SIG-M5 treated with dmso at 0.1 percent for 504 hours (cell line): ENCODE data around the gene VWA1.
"Not testable (repeated sequence)": the region's sequence is repeated elsewhere in the genome, so short reads cannot be mapped to it uniquely, and the experiment has no call there.

Source experiments
- DNase-seq: peaks from one replicate; lab custom pipeline; 2025; ENCODE audit not compliant: unreplicated experiment; lab: John Stamatoyannopoulos, UW

Gene VWA1

DNA sequence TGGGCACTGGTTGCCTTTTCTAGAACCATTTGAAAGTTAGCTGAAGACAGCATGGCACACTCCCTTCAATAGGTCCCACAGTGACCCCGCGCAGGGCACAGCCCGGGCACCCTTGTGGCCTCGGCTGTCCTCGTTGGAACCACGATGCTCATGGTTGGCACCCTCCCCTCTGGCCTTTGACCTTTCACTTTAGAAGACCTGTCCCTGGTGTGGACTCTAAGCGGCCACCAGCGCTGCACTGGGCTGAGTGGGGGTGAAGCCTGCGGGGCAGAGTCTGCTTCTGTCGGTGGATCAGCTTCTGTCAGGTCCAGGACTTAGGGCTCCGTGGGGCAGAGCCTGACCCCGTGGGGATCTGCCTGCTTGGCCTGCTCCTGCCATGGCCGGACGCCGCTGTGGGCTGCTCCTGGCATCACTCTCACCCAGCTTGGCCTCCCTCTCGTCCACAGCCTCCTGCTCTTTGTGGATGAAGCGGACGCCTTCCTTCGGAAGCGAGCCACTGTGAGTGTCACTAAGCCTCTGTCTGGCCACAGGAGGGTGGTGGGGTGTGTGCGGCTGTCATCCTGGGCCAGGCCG, 21.3 kb downstream of the VWA1 start:
- not testable (repeated sequence) for DNase-seq

DNA sequence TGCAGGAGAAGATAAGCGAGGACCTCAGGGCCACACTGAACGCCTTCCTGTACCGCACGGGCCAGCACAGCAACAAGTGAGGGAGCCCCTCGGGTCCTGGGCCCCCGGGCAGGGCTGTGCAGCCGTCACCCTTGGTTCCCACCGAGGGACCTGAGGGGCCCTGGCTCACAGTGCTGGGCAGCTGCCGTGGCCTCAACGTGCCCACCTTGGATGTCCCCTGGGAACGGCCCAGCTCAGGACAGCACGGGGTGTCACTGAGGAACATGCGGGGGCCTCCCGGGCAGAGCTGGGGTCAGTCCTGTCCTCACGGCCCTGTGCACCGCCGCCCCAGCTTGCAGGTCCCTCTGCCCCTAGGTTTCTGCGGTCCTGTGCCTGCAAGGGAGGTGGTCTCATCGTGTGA, 23.7 kb downstream of the VWA1 start:
- DNase-seq: not testable (repeated sequence)

DNA sequence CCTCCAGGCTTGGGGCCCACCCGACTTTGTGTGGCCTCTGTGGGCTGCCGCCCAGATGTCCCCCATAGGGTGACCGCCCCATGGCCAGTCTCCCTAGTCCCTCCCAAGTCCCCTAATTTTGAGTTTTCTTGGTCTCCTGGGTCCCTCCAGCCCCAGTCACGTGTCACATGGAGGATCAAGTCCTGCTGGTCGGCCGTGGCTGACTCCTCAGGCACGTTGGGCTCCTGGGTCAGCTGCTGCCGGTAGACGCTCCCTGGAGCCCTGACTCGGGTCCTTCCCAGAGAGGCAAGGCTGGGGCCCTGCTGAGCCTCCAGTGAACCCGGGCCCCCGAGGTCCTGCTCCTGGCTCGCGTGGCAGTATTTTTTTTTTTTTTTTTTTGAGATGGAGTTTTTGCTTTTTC, 24.2 kb downstream of the VWA1 start:
- DNase-seq: not testable (repeated sequence)

DNA sequence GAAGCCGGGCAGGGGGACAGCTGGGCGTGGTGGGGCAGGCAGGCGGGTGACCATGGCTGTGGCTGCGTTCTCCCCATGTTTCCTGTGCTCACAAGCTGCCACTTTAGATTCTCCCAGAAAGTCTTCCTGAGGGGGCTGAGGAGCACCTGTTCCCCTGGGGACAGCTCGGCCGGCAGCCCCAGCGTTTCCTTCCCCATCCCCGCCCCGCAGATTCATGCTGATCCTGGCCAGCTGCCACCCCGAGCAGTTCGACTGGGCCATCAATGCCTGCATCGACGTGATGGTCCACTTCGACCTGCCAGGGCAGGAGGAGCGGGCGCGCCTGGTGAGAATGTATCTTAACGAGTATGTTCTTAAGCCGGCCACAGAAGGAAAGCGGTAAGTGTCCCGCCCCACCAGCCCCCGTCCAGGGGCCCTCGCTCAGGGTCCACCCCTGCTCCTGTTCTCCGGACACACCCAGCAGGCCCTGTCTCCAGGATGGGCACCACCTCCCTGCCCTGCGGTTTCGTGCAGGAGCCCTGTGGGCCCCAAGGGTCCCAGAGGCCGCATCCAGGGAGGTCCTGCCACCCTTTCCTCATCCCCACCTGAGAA, 25.1 kb downstream of the VWA1 start:
- no peak for DNase-seq

DNA sequence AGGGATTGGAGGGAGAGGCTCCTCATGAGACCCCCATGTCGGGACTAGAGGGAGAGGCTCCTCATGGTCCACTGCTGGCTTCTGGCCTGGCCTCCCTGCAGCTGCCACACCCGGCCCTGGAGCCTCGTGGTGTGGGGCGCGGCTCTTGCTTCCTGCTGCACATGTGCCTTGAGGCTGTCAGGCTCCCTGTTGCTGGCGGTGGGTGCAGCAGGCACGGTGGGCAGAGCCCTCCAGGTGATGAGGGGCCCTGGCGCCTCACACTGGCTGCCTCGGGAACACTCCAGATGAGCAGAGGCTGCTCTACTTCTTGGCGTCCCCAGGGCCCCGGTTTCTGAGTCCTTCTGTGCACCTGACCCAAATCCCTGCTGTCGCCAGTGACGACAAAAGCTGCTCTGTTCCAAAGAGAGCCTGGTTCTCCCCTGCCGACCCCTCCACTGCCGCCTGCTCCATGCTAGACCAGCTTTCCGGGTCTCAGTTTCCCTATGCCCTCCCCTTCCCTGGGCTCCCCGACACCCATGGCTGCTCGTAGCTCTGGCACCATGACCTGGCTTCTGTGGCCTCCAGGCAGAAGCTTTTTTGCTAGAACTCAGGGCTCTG, 26.3 kb downstream of the VWA1 start:
- DNase-seq: no peak

DNA sequence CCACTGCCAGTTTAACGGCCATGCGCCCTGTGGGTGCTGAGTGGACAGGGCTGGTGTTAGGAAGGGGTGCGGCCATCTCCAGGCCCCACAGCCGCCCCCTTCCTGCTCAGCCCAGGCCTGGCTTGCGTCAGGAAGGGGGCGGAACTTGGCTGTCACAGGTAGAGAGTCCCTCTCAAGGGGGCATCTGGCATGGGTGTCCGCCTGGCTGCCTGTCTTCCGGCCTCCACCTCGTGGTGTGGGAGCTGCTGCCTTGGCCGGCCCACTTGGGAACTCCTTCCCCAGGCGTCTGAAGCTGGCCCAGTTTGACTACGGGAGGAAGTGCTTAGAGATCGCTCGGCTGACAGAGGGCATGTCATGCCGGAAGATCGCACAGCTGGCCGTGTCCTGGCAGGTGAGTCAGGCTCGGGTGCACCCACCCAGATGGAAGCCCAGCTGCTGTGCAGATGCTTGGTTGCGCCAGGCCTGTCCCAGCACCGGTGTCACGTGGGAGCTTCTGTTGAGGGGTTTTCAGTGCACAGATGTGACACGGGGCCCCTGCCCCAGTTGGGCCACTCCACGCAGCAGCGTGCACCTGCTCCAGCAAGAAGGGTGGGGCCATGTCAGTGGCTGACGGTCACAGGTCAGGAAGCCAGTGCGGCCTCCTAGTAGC, 27.0 kb downstream of the VWA1 start:
- no peak for DNase-seq

- DNase-seq: no peak
Measured at GRCh38 chr1:1463312-1463711, 27.8 kb downstream of the VWA1 start.

DNA sequence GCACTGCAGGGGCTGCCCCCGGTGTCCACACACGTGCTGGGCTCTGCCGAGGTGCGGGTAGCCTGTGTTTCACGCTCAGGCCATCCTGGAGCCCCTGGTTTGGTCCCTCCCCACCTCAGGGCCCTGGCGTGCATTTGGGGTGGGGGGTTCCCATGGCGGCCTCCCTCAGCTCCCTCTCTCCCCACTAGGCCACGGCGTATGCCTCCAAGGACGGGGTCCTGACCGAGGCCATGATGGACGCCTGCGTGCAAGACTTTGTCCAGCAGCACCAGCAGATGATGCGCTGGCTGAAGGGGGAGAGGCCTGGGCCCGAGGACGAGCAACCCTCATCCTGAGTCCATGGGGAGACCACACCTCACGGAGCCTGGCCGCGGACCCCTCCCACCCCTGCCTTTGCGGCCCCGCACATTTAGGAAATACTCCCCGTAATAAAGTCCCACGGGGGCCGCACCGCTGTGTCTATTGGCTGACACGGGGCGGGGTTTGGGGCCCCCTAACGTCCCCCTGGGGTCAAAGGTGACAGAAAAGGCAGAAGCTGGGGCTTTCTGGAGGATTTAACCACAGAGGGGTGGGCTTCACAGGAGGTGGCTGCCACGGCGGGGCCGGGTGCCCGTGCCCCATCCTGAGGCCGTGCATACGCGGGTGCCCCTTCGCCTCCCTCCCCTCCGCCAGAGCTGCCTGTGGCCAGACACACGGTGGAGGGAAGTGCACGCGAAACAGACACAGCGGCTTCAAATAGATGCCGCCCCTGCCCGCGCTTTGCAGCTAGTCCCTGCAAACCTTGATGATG, 32.9 kb downstream of the VWA1 start:
- DNase-seq: not testable (repeated sequence)

DNA sequence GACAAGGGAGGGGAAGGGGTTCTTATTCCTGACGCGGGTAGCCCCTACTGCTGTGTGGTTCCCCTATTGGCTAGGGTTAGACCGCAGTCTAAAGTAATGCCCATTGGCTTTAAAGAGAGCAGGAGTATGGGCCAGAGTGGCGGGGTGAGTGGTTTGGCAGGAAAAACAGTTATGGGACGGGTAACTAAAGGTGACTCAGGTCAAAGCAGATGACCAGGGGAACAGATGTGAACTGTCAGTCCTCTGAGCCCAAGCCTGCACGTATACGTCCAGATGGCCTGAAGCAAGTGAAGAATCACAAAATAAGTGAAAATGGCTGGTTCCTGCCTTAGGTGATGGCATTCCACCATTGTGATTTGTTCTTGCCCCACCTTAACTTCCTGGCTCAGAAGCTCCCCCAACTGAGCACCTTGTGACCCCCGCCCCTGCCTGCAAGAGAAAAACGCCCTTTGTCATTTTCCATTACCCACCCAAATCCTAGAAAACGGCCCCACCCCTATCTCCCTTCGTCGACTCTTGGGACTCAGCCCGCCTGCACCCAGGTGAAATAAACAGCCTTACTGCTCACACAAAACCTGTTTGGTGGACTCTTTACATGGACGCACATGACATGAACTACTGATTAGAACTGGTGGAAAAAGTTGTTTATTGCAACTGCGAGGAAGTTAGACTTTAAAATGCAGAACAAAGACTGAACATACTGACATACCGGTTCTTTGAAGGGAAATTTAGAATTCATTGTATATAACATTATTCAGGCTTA, 35.3 kb downstream of the VWA1 start:
- DNase-seq: peak; percentile 17

DNA sequence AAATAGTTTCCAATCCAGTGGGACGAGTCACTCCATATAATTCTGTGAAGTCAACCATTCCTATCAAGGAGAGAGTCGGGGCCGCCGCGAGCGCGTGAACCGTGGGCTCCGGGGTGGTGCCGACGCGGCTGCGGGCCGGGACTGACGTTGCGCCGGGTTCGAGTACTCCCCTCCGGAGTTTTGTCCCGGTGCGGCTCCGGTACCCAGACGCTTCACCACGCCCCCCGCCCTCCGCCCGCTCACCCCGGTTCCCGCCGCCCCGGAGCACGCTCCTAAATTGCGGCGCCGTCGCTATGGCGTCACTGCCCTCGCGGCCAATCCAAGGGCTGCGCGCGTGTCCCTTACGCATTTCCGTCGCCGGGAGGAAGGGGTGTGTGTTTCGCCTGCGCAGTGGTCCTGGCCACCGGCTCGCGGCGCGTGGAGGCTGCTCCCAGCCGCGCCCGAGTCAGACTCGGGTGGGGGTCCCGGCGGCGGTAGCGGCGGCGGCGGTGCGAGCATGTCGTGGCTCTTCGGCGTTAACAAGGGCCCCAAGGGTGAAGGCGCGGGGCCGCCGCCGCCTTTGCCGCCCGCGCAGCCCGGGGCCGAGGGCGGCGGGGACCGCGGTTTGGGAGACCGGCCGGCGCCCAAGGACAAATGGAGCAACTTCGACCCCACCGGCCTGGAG, 36.0 kb downstream of the VWA1 start, which contains the start of gene ATAD3B:
ATAD3B (plus strand) TSS at position 377 of the 664 bp plus-strand sequence; CDS start at position 497, 120 bp downstream.
- DNase-seq: peak; percentile 83

GRCh38 chr1:1472053-1472876, 36.8 kb downstream of the VWA1 start:
- DNase-seq: not testable (repeated sequence)

- DNase-seq: not testable (repeated sequence)
Measured at GRCh38 chr1:1476011-1476410, 40.5 kb downstream of the VWA1 start.

DNA sequence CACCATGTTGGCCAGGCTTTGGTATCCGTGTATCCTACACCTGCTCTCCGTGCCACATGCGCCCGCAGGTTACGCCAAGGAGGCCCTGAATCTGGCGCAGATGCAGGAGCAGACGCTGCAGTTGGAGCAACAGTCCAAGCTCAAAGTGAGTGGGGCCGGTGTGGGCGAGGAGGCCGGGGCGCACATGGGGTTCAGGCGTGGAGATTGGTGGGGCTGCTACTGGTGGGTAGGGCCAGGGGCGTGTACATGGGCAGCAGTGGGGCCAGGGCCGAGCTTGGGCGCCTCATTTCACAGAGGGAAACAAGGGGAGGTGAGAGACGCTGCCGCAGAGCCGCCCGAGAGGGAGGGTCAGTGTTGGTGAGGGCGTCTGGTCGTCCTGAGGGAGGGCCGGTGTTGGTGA, 41.7 kb downstream of the VWA1 start:
- DNase-seq: no peak

- no peak for DNase-seq
Measured at GRCh38 chr1:1479547-1480487, 44.3 kb downstream of the VWA1 start.

DNA sequence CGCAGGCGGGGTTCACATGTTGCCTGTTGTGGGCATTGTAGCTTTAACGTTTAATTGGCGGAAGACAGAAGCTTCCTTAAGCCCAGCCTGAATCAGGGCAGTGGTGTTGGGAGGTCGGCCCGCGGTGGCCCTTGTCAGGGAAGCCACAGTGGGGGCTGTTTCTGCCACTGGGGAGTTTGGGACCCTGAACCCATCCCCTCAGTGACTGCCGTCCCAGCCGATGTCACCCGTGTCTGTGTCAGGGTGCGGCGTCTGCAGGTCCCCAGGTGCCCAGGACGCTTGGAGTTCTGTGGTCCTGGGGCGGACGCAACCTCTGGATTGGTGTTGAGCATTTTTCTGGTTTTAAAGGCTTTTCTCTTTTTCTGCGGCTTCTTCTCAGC, 45.0 kb downstream of the VWA1 start:
- DNase-seq: not testable (repeated sequence)

DNA sequence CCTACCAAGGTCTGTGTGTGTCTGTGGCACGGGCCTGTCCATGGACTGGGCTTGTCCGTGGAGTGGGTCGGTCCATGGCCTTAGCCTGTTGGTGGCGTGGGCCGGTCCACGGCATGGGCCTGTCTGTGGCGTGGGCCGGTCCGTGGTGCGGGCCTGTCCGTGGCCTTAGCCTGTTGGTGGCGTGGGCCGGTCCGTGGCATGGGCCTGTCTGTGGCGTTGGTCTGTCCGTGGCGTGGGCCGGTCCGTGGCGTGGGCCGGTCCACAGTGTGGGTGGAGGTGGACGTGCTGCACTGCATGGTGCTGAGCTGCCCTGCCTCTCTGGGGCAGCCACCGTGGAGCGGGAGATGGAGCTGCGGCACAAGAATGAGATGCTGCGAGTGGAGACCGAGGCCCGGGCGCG, 46.3 kb downstream of the VWA1 start:
- not testable (repeated sequence) for DNase-seq

- no peak for DNase-seq
Measured at GRCh38 chr1:1482856-1483255, 47.4 kb downstream of the VWA1 start.

- DNase-seq: no peak
Measured at GRCh38 chr1:1483714-1484113, 48.2 kb downstream of the VWA1 start.
